ENCODE measurements around the gene MAML1.

Gene MAML1

DNA sequence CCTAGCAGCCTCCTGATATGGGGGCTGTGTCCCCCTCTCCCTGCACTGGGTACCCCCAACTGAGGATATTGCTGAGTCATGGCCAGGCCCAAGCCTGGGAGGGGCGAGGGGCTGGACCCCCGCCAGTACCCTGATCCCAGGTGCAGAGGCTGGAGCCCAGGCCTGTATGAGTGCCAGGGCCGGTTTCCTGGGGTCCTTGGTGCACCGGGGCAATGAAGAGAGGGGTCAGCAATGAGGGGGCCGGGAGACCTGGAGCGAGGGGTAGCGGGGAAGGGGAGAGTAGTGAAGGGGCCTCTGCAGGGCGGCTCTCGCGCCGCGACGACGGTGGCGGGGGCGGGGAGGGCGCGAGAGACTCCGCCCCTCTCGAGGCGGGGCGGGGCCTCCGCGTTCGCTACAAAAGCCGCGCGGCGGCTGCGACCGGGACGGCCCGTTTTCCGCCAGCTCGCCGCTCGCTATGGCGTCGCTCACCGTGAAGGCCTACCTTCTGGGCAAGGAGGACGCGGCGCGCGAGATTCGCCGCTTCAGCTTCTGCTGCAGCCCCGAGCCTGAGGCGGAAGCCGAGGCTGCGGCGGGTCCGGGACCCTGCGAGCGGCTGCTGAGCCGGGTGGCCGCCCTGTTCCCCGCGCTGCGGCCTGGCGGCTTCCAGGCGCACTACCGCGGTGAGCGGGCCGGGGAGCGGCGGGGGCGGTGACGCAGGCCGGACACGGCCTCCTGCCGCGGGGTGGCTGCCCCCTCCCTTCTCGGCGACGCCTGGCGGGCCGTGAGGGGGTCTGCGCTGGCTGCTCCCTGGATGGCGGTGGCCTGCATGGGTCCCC lies 88.1 kb downstream of the MAML1 start, which contains the start of gene SQSTM1:
Gene SQSTM1 (plus strand): TSS at position 423 of the 815 bp plus-strand sequence. CDS start 32 bp downstream, at position 455.
- peaks cover 50% of the 10 kb centered on the region for H3K4me1 Mint-ChIP-seq
- H3K27ac Mint-ChIP-seq = peak within 1 kb of the TSS; percentile 87
- no peaks in the 10 kb centered on the region for H3K9me3 Mint-ChIP-seq
- H3K4me3 Mint-ChIP-seq = peak within 1 kb of the TSS; percentile 88
- peak; percentile 87 for DNase-seq
- H3K27me3 Mint-ChIP-seq = no peaks in the 10 kb centered on the region
- peaks cover 31% of the 10 kb centered on the region for H3K36me3 Mint-ChIP-seq (ENCODE audit: low read depth)
- ATAC-seq = peak; percentile 31

DNA sequence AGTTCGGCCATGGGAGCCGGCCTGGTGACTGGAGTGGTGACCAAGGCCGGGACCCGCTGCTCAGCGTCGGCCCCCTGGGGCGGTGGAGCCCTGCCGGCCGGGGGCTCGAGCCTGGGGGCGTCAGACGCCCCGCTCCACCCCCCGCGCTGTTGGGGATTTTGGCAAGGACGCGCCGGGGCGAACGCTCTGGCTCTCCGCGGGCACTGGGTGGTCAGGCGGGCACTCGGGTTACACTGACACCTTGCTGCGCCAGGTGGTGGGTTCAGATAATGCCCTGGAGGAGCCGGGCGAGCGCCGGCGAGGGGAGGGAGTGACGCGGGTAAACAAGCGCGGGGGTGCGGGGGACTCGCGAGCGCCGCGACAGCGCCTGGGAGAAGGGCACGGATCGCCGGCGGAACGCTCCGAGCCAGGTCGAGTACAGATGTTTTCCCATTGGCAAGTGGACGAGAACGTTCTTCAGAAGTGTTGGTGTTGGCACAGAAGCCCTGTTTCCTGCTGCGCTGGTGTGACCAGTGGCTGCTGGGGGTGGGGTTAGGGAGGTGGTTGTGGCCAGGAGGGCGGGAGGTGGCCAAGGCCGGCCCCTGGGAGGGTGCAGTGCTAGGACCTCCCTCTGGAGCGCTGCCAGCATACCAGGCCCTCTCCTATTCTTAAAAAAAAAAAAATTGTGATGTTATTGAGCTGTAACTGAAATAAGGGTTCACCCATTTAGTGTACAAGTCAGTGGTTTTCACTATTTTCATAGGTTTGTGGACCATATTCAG lies 88.9 kb downstream of the MAML1 start:
- Mint-ChIP-seq H3K4me3 (peak overlapping the region; percentile 88), H3K36me3 (ENCODE audit: low read depth) (peaks cover 33% of the 10 kb centered on the region), H3K27me3 (no peaks in the 10 kb centered on the region), H3K9me3 (no peaks in the 10 kb centered on the region), H3K4me1 (peaks cover 50% of the 10 kb centered on the region), H3K27ac (peak overlapping the region; percentile 87)
- ATAC-seq (peak; percentile 71), DNase-seq (peak; percentile 88)

GRCh38 chr5:179822059-179822432 lies 89.4 kb downstream of the MAML1 start:
- Mint-ChIP-seq H3K9me3 (no peaks in the 10 kb centered on the region), H3K4me3 (peak overlapping the region; percentile 88), H3K4me1 (peaks cover 54% of the 10 kb centered on the region), H3K36me3 (ENCODE audit: low read depth) (peaks cover 37% of the 10 kb centered on the region), H3K27ac (peak overlapping the region; percentile 87), H3K27me3 (no peaks in the 10 kb centered on the region)
- ATAC-seq = no peak
- no peak for DNase-seq

DNA sequence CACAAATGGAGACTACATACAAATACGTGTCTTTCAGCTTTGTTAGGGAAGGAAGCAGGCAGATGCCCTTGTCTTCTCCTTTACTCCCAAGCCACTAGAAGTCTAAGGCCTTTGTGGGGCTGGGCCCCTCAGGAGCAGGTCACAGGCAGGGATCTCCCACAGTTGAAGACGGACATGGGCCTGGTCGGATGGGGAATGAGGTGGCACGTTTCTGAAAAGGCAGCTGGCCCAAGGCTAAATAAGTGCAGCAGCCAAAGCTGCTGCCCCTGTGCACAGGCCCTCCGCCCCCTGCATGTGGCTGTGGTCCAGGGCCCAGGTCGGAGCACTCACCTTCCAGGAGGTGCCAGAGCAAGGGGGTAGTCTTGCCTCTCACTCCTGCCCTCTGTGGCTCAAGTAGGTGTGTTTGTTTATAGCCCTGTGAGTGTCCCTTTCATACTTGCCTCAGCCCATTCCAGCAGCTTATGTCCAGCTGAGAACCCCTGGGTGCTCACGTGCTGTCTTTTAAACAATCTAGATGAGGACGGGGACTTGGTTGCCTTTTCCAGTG lies 89.9 kb downstream of the MAML1 start:
- no peaks in the 10 kb centered on the region for H3K9me3 Mint-ChIP-seq
- peak overlapping the region; percentile 88 for H3K4me3 Mint-ChIP-seq
- H3K4me1 Mint-ChIP-seq = peaks cover 57% of the 10 kb centered on the region
- no peaks in the 10 kb centered on the region for H3K27me3 Mint-ChIP-seq
- no peak for ATAC-seq
- H3K27ac Mint-ChIP-seq = peak overlapping the region; percentile 87
- DNase-seq = no peak
- peaks cover 40% of the 10 kb centered on the region for H3K36me3 Mint-ChIP-seq (ENCODE audit: low read depth)

- Mint-ChIP-seq H3K9me3 (no peaks in the 10 kb centered on the region), H3K4me1 (peaks cover 54% of the 10 kb centered on the region), H3K36me3 (ENCODE audit: low read depth) (peaks cover 50% of the 10 kb centered on the region), H3K27ac (no peak overlapping the region), H3K4me3 (no peak overlapping the region), H3K27me3 (no peaks in the 10 kb centered on the region)
- no peak for ATAC-seq
- no peak for DNase-seq
These were observed 91.5 kb downstream of the MAML1 start for GRCh38 chr5:179823937-179824744.

- DNase-seq = no peak
- ATAC-seq = no peak
- no peak overlapping the region for H3K27ac Mint-ChIP-seq
- H3K27me3 Mint-ChIP-seq = no peaks in the 10 kb centered on the region
- no peaks in the 10 kb centered on the region for H3K9me3 Mint-ChIP-seq
- peaks cover 48% of the 10 kb centered on the region for H3K4me1 Mint-ChIP-seq
- H3K36me3 Mint-ChIP-seq (ENCODE audit: low read depth) = peaks cover 55% of the 10 kb centered on the region
- H3K4me3 Mint-ChIP-seq = no peak overlapping the region
These were observed 92.1 kb downstream of the MAML1 start for GRCh38 chr5:179824745-179825112.

GRCh38 chr5:179825655-179826182 lies 93.1 kb downstream of the MAML1 start:
- Mint-ChIP-seq H3K9me3 (no peaks in the 10 kb centered on the region), H3K27ac (no peak overlapping the region), H3K27me3 (no peaks in the 10 kb centered on the region), H3K4me3 (no peak overlapping the region), H3K4me1 (peaks cover 42% of the 10 kb centered on the region), H3K36me3 (ENCODE audit: low read depth) (peaks cover 62% of the 10 kb centered on the region)
- no peak for ATAC-seq
- no peak for DNase-seq

Data from activated naive CD8-positive, alpha-beta T cell treated with anti-CD3 and anti-CD28 coated beads, Interleukin-2, amount 50 U/mL, for 24 hours (primary cell).